GM21381 (cell line): ENCODE results near the gene RFTN1.
A peak's percentile ranks its signal among the peaks of the same experiment; 100 is the strongest.

Experiments
- ATAC-seq: cut with Tn5 transposase; IDR thresholded peaks from one replicate; pipeline ENCODE4 v1.9.1; 2021; ENCODE audit warnings: mild to moderate bottlenecking, moderate library complexity; ENCODE audit not compliant: unreplicated experiment

Gene RFTN1

GRCh38 chr3:16337856-16338540 lies 175.5 kb downstream of the RFTN1 start:
- ATAC-seq: peak; percentile 89

DNA sequence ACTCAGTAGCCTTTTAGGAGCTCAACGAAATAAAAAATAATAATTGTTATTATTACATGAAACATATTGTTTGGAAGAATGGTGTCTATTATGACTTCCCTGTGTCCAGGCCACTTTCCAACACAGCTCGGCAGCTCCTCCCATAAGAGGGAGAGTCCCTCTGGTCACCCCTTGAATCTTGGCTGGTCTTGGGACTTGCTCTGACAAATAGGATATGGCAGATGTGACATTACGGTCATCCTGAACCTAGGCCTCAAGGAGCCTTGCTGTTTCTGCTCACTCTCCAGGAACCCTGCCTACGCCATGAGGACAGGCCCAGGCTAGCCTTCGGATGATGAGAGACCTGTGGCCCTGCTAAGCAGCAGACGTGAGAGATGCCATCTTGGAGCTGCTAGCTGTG lies 176.7 kb downstream of the RFTN1 start:
- ATAC-seq: no peak

GRCh38 chr3:16335772-16336645 lies 177.5 kb downstream of the RFTN1 start:
- no peak for ATAC-seq

- ATAC-seq: no peak
Observed at GRCh38 chr3:16335333-16335732, 178.2 kb downstream of the RFTN1 start.

DNA sequence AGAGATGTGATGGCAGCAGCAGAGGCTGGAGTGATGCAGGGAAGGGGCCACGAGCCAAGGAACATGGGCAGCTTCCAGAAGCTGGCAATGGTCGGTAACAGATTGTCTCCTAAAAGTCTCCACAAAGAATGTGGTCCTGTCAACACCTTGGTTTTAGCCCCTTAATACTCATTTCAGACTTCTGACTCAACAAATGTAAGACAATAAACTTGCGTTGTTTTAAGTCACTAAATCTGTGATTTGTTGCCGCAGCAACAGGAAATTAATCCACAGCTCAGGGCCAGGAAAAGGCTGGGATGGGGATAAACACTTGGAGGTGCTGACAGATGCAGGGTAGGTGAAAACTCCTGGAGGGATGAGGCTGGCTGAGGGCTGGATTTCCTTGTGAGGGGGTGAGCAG lies 178.6 kb downstream of the RFTN1 start:
- no peak for ATAC-seq

DNA sequence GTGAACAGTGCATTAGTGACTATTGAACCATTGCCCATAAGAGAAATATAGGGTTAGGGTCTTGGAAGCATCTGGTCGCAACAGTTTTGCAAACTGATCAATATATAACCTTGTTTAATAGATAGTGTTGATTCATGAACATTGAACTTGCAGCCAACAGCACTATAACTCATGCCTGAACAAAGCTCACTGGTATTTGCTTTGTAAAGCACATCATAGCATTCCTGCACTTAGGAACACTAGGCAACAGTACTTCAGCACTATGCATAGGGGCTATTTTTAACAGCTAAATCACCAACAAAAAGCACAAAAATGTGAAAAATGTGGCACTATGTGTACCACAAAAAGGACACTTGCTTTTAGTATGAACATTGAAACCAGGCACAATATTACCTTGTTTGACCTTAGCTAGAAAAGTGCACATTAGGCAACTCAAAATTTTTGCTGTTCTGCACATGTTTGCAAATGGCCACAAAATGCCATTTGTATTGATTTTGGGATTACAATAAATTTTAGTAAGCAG lies 180.5 kb downstream of the RFTN1 start:
- ATAC-seq: no peak

GRCh38 chr3:16331319-16331883 lies 182.1 kb downstream of the RFTN1 start:
- ATAC-seq: no peak

- ATAC-seq: no peak
Observed at GRCh38 chr3:16330351-16330750, 183.1 kb downstream of the RFTN1 start.

DNA sequence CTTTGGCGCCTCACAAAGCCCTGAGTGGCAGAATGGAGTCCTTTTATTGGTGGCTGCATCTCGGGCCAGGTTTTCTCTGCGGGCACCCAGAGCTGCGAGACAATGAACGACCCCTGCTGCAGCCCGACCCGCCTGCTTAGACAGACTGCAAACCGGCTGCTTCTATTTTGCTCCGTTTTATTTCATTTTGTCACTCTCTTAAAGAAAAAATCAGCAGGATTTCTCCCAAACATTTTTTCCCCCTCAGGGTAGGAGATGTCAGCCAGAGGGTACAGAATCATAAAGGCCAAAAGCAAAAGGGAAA lies 183.7 kb downstream of the RFTN1 start:
- ATAC-seq: no peak

GRCh38 chr3:16329036-16329825 lies 184.3 kb downstream of the RFTN1 start:
- ATAC-seq: no peak

DNA sequence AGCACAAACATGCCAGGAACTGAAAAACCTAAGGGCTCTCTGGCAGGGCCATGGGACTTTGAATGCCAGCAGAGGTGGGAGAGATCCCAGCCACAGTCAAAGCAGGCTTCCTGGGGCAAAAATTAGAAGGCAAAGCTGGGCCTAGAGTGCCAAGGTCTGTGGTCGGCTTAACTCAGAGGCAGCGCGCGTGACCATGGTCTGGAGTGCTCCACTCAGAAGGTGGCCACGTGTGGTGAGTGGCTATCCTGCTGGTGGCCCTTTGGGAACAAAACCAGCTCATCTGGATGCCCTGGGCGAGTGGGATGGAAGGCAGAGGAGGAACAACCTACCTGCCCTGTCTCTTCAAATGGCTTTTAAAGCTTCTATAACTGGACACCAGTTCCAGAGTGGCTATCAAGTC lies 185.4 kb downstream of the RFTN1 start:
- no peak for ATAC-seq

- no peak for ATAC-seq
Observed at GRCh38 chr3:16326724-16327349, 186.7 kb downstream of the RFTN1 start.

DNA sequence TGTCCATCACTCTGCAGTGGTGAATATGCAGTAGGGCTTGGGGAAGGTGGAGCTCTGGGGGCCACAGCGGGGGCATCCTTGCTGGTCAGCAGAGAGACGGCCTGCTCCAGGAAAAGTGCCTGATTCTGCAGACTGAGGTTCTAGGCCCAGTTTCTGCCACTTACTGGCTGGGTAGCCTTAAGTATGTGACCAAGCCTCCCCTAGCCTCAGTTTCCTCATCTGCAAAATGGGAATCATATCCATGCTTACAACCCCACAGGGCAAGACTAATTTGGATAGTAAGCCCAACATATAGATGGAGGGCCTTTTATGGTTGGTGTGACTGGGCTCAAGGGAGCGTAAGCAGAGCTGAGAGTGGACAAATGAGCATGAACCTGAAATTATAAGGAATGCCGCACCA lies 187.6 kb downstream of the RFTN1 start:
- ATAC-seq: no peak

DNA sequence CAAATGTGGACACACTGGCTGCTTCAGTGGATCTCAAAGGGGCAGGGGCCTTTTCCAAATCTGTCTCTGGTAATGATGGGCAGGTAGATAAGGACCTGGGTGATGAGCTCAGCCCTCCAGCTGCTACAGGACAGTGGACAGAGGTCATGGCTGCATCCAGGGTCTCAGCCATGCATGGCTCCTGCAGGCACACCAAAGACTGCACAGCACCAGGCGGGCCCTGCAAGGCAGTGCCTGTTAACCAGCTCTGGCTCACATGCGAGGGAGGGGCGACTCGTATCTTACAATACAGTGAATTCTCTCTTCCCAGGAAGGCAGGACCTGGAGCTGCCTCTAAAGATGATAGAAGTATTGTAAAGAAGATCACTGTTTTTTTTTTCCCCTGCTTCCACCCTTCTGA lies 189.8 kb downstream of the RFTN1 start:
- ATAC-seq: no peak

- ATAC-seq: no peak
Observed at GRCh38 chr3:16322189-16322588, 191.3 kb downstream of the RFTN1 start.

DNA sequence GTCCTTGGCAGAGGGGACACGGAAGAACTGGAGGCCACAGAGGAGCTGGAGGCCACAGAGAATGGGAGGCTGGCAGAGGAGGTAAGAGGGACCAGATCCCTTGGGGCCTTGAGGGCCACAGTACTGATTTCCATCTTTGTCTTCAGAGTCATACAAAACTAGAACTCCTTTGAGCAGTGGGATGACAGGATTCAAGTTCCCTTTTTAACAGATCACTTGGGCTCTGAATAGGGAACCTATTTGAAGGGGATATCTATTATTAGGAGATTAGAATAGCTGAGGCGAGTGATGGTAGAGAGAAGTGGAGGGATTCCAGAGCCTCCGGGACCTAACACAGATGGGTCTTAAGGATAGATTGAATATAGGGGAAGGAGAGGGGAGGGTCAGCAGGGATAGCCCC lies 192.8 kb downstream of the RFTN1 start:
- no peak for ATAC-seq

DNA sequence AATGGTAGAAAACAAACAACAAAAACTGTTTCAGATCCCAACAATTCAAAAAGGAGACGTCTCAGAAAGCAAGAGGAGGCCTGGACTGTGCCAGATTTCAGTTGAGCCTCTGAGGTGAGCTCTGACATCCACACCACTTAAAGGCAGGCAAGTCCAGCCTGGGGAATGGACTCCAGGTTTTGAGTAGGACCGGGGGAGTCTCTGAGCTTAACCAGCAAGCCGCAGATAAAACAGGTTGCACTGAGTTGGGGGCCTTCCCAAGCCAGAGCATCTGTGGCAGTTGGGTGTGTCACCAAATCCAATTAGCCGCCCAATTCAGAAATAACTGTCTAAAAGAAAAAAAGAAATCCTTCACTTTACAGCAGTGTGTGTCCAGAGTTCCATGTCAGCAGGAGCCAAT lies 193.8 kb downstream of the RFTN1 start:
- no peak for ATAC-seq

DNA sequence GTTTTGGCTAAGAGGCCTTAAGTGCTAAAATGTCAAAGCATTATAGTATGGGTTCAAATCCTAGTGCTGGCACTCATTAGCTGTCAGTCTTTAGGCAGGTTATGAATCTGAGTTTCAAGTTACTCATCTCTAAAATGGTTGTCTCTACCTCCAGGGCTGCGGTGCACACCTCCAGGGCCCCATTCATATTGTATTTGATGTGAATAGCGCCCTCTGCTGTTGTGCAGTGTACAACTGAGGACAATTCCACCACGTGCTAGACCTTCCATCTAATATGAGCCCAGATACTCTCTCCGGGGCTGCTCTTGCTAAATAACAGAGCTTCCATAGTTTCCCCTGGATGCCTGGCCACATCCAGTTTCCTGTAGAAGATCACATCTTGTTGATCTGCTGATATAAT lies 194.2 kb downstream of the RFTN1 start:
- no peak for ATAC-seq

GRCh38 chr3:16318176-16318575 lies 195.3 kb downstream of the RFTN1 start:
- ATAC-seq: no peak

- no peak for ATAC-seq
Observed at GRCh38 chr3:16317561-16317945, 195.9 kb downstream of the RFTN1 start.
